ENCODE data around the gene LGALS16.

DNA sequence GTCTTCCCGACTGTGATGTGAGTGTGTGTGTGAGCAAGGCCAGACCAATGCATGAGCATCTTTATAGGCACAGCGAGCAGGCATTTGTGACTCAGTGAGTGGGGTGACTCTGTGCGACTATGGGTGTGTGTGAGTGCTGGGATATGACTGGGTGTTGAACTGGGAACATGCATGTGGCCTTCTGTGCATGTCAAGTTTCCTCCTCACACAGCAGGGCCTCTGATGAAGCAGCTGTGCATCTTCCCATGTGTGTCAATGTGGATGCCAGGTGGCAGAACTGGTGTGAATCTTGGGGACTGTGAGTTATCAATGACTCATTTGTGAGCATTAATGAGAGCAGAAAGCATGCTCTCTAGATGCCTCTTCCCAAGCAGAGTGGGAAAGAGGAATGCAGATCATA is 36.5 kb downstream of the LGALS16 start:
- TF ChIP-seq POLR2AphosphoS5 (IDR thresholded peaks at IDR 0.05) (no peak), EP300 (IDR thresholded peaks at IDR 0.05) (no peak), POLR2A (IDR thresholded peaks at IDR 0.05) (no peak)
- TF ChIP-seq, protein P1, sequence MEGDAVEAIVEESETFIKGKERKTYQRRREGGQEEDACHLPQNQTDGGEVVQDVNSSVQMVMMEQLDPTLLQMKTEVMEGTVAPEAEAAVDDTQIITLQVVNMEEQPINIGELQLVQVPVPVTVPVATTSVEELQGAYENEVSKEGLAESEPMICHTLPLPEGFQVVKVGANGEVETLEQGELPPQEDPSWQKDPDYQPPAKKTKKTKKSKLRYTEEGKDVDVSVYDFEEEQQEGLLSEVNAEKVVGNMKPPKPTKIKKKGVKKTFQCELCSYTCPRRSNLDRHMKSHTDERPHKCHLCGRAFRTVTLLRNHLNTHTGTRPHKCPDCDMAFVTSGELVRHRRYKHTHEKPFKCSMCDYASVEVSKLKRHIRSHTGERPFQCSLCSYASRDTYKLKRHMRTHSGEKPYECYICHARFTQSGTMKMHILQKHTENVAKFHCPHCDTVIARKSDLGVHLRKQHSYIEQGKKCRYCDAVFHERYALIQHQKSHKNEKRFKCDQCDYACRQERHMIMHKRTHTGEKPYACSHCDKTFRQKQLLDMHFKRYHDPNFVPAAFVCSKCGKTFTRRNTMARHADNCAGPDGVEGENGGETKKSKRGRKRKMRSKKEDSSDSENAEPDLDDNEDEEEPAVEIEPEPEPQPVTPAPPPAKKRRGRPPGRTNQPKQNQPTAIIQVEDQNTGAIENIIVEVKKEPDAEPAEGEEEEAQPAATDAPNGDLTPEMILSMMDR (IDR thresholded peaks at IDR 0.05) = no peak
